Measurements from ENCODE around the gene VLDLR. TPM values are rescaled to one million over a fixed set of nuclear protein-coding genes. Genes with fewer than 3 reads are reported as not detected.
A peak's percentile ranks its signal among the peaks of the same experiment; 100 is the strongest.

VLDLR gene
- total RNA-seq, 4 donors from 2014 or later: 0.85 to 2.5 TPM; not detected in 2

GRCh38 chr9:2645569-2645968 lies 24.0 kb downstream of the VLDLR start:
- no peaks in the 10 kb centered on the region for H3K27me3 ChIP-seq
- H3K4me1 ChIP-seq: no peaks in the 10 kb centered on the region
- TF ChIP-seq POLR2A (IDR thresholded peaks at IDR 0.05): no peak
- TF ChIP-seq, protein P1, sequence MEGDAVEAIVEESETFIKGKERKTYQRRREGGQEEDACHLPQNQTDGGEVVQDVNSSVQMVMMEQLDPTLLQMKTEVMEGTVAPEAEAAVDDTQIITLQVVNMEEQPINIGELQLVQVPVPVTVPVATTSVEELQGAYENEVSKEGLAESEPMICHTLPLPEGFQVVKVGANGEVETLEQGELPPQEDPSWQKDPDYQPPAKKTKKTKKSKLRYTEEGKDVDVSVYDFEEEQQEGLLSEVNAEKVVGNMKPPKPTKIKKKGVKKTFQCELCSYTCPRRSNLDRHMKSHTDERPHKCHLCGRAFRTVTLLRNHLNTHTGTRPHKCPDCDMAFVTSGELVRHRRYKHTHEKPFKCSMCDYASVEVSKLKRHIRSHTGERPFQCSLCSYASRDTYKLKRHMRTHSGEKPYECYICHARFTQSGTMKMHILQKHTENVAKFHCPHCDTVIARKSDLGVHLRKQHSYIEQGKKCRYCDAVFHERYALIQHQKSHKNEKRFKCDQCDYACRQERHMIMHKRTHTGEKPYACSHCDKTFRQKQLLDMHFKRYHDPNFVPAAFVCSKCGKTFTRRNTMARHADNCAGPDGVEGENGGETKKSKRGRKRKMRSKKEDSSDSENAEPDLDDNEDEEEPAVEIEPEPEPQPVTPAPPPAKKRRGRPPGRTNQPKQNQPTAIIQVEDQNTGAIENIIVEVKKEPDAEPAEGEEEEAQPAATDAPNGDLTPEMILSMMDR (IDR thresholded peaks at IDR 0.05): no peak
- H3K9me3 ChIP-seq: no peaks in the 10 kb centered on the region
- no peak overlapping the region for H3K27ac ChIP-seq
- no peak for DNase-seq
- no peak overlapping the region for H3K4me3 ChIP-seq
- H3K36me3 ChIP-seq: peaks cover 0 to 6% (median 0%) of the 10 kb centered on the region in 3 donors

DNA sequence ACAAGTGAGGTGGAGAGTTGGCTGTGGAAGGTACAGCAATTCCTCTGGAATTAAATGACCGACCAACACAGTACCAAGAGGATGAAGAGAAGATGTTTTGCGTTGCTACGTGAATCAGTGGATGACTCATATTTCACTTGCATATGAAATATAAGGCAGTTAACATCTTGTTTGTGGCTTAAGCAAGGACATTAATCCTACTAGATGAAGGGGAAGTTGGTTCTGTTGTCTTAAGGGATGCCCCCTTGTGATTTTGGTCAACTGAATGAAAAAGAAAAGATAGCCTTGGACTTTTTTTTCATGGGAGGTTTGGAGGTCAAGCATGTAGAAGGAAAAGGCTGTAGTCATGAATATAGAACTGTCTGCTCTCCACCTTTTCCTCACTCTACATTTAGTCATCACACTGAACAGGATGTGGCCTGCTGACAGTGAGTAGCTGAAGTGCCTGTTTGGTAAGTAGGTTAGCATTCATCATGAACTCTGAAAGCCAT lies 33.9 kb downstream of the VLDLR start:
- TF ChIP-seq, protein P1 (IDR thresholded peaks at IDR 0.05): no peak
- TF ChIP-seq POLR2A (IDR thresholded peaks at IDR 0.05): no peak
- H3K4me1 ChIP-seq: no peaks in the 10 kb centered on the region
- no peak overlapping the region for H3K4me3 ChIP-seq
- no peaks in the 10 kb centered on the region for H3K36me3 ChIP-seq
- no peaks in the 10 kb centered on the region for H3K9me3 ChIP-seq
- H3K27me3 ChIP-seq: no peaks in the 10 kb centered on the region
- peak in 1 of 3 donors; percentile 53 for DNase-seq
- H3K27ac ChIP-seq: peak overlapping the region in 2 of 4 donors; percentile 3 to 41

DNA sequence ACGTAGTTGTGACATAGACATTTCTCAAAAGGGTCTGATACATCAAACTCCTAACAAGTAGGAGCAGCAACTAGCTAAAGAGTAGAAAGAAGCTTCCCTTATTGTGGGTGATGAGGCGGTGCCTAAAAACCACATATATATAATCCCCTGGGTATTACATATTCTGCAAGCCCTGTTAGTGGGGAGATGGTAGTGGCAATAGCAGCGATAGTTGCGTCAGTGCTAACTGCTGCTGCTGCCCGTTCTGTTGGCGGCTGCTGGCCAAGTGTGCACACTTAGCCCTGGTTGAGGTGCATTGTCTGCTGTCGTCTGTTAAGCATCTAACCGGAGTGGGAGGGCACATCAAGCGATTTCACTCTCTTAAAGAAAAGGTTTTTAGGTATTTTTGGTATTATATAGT lies 35.8 kb downstream of the VLDLR start:
- no peaks in the 10 kb centered on the region for H3K36me3 ChIP-seq
- H3K27me3 ChIP-seq: no peaks in the 10 kb centered on the region
- H3K4me1 ChIP-seq: no peaks in the 10 kb centered on the region
- no peak for TF ChIP-seq POLR2A (IDR thresholded peaks at IDR 0.05)
- TF ChIP-seq, protein P1 (IDR thresholded peaks at IDR 0.05): no peak
- H3K27ac ChIP-seq: no peak overlapping the region
- DNase-seq: no peak
- H3K9me3 ChIP-seq: no peaks in the 10 kb centered on the region
- no peak overlapping the region for H3K4me3 ChIP-seq

DNA sequence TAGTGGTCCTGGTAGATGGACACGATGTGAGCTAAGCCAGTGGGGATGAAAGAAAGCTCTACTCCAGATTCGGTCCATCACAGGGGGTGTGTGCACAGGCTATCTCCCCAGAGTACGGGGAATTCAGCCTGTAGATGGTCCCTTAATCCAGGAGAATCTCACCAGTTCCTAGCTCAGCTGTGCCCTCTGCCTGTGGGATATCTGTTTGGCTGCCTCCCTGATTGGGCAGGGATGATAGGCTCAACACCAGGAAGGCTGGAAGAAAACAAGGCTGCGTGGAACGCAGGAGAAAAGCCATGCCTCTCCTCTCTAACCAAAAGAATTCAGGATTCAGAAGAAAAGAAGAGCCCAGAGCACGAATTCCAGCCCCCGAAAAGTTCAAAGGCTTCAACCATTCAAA lies 40.9 kb downstream of the VLDLR start:
- no peaks in the 10 kb centered on the region for H3K9me3 ChIP-seq
- no peaks in the 10 kb centered on the region for H3K27me3 ChIP-seq
- TF ChIP-seq, protein P1 (IDR thresholded peaks at IDR 0.05): no peak
- TF ChIP-seq POLR2A (IDR thresholded peaks at IDR 0.05): no peak
- no peaks in the 10 kb centered on the region for H3K4me1 ChIP-seq
- DNase-seq: no peak
- no peak overlapping the region for H3K27ac ChIP-seq
- no peak overlapping the region for H3K4me3 ChIP-seq
- H3K36me3 ChIP-seq: no peaks in the 10 kb centered on the region

- no peak for DNase-seq
- no peaks in the 10 kb centered on the region for H3K9me3 ChIP-seq
- H3K4me1 ChIP-seq: no peaks in the 10 kb centered on the region
- no peak overlapping the region for H3K4me3 ChIP-seq
- no peaks in the 10 kb centered on the region for H3K36me3 ChIP-seq
- no peak for TF ChIP-seq POLR2A (IDR thresholded peaks at IDR 0.05)
- TF ChIP-seq, protein P1 (IDR thresholded peaks at IDR 0.05): no peak
- H3K27ac ChIP-seq: no peak overlapping the region
- no peaks in the 10 kb centered on the region for H3K27me3 ChIP-seq
These were observed 42.0 kb downstream of the VLDLR start for GRCh38 chr9:2663461-2664173.

Data from Peyer's patch (tissue), 4 donors.